Trophoblast cell (in vitro differentiated cells and primary cell): Measurements from ENCODE around the gene KLHDC3.
A peak's percentile ranks its signal among the peaks of the same experiment; 100 is the strongest.

Experiments
- DNase-seq, 2 donors: peaks; one replicate each; pipeline ENCODE4 v3.0.0-alpha.2; 2016
- H2AFZ ChIP-seq: 2 replicates; pipeline ENCODE4 v1.6.1; 2013; ENCODE audit warnings: low read length, moderate library complexity, mild to moderate bottlenecking; ENCODE audit not compliant: insufficient read depth, poor library complexity
- H2AK5ac ChIP-seq: 2 replicates; pipeline ENCODE4 v1.6.1; 2013; ENCODE audit warnings: mild to moderate bottlenecking, low read length
- H2BK120ac ChIP-seq: 2 replicates; pipeline ENCODE4 v1.6.1; 2013; ENCODE audit warnings: low read length, mild to moderate bottlenecking, moderate library complexity; ENCODE audit not compliant: insufficient read depth, poor library complexity
- H2BK12ac ChIP-seq: 2 replicates; pipeline ENCODE4 v1.6.1; 2013; ENCODE audit warnings: mild to moderate bottlenecking, low read length, moderate library complexity
- H2BK5ac ChIP-seq: 2 replicates; pipeline ENCODE4 v1.6.1; 2013; ENCODE audit warnings: low read length, low read depth, moderate library complexity, mild to moderate bottlenecking; ENCODE audit not compliant: poor library complexity
- H3K14ac ChIP-seq: 2 replicates; pipeline ENCODE4 v1.6.1; 2013; ENCODE audit warnings: mild to moderate bottlenecking, low read length
- H3K18ac ChIP-seq: 2 replicates; pipeline ENCODE4 v1.6.1; 2013; ENCODE audit warnings: mild to moderate bottlenecking, low read length
- H3K23ac ChIP-seq: 2 replicates; pipeline ENCODE4 v1.6.1; 2013; ENCODE audit warnings: low read length
- H3K27ac ChIP-seq: 2 replicates; pipeline ENCODE4 v1.5.1; 2013; ENCODE audit warnings: low read depth, mild to moderate bottlenecking, inconsistent platforms, low read length, moderate library complexity
- H3K27me3 ChIP-seq: 2 replicates; pipeline ENCODE4 v1.6.1; 2013; ENCODE audit warnings: inconsistent platforms, mild to moderate bottlenecking, low read length, moderate library complexity; ENCODE audit not compliant: insufficient read depth
- H3K36me3 ChIP-seq, 2 experiments: 1 replicate in 1 of 2; 2 replicates in 1 of 2; pipeline ENCODE4 v1.6.1; 2013; ENCODE audit warnings: low read length in 2 of 2, mild to moderate bottlenecking in 2 of 2, moderate library complexity in 1 of 2; ENCODE audit not compliant: insufficient read depth in 2 of 2, control insufficient read depth in 1 of 2
- H3K4ac ChIP-seq: 2 replicates; pipeline ENCODE4 v1.6.1; 2013; ENCODE audit warnings: low read depth, mild to moderate bottlenecking, low read length, moderate library complexity
- H3K4me1 ChIP-seq, 2 experiments: 1 replicate in 1 of 2; 2 replicates in 1 of 2; pipeline ENCODE4 v1.6.1; 2013; ENCODE audit warnings: low read length in 2 of 2, mild to moderate bottlenecking in 2 of 2, moderate library complexity in 1 of 2; ENCODE audit not compliant: insufficient read depth in 2 of 2, control insufficient read depth in 1 of 2
- H3K4me2 ChIP-seq: 2 replicates; pipeline ENCODE4 v1.6.1; 2013; ENCODE audit warnings: inconsistent platforms, mild to moderate bottlenecking, low read length, moderate library complexity
- H3K4me3 ChIP-seq: 2 replicates; pipeline ENCODE4 v1.5.1; 2013; ENCODE audit warnings: mild to moderate bottlenecking, low read depth, low read length, inconsistent platforms
- H3K79me1 ChIP-seq: one replicate; pipeline ENCODE4 v1.6.1; 2013; ENCODE audit warnings: low read length
- H3K79me2 ChIP-seq: 2 replicates; pipeline ENCODE4 v1.6.1; 2013; ENCODE audit warnings: low read length, mild to moderate bottlenecking; ENCODE audit not compliant: control insufficient read depth, insufficient read depth, poor library complexity
- H3K9ac ChIP-seq: 2 replicates; pipeline ENCODE4 v1.6.1; 2013; ENCODE audit warnings: mild to moderate bottlenecking, low read length
- H3K9me3 ChIP-seq: 2 replicates; pipeline ENCODE4 v1.6.1; 2013; ENCODE audit warnings: low read depth, mild to moderate bottlenecking, control low read depth, inconsistent platforms, low read length; ENCODE audit not compliant: insufficient read depth
- H4K12ac ChIP-seq: 2 replicates; pipeline ENCODE4 v1.6.1; 2013; ENCODE audit warnings: low read depth, mild to moderate bottlenecking, low read length, moderate library complexity
- H4K8ac ChIP-seq: 2 replicates; pipeline ENCODE4 v1.6.1; 2013; ENCODE audit warnings: low read depth, mild to moderate bottlenecking, low read length, moderate library complexity
- H4K91ac ChIP-seq: one replicate; pipeline ENCODE4 v1.6.1; 2013; ENCODE audit warnings: low read depth, mild to moderate bottlenecking, low read length, moderate library complexity
- WGBS: extraction: QIAGEN DNeasy Blood & Tissue Kit; methylation state at CpG from one replicate; pipeline ENCODE4 v1.1.7; 2013; ENCODE audit warnings: missing lambda C conversion rate; ENCODE audit not compliant: insufficient read length, insufficient coverage; ENCODE audit errors: extremely low coverage; 5-methylcytosine and 5-hydroxymethylcytosine counted together

Gene KLHDC3

DNA sequence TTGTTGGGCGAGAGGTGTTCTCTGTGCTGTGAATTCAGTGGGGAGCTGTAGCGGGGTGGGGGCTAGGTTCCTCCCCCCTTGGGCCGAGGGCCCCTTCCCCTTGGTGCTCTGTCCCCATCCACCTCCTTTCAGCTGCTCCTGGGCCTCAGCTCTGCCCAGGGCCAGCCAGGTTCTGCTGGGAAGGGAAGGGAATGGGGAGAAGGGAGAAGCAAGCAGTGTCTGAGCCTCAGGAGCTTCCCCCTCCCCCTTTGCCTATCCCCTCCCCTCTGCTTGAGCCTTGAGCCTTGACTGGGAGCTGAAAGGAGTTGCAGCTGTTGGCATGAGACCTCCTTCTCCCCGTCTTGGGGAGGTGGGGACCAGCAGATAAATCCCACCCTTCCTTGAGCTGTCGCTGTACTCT lies 6.8 kb downstream of the KLHDC3 start:
- DNase-seq, result no peak
- H3K9me3 ChIP-seq, result no peaks in the 10 kb centered on the region
- H2BK5ac ChIP-seq, result no peak overlapping the region
- peaks cover 0 to 10% of the 10 kb centered on the region in 2 experiments for H3K4me1 ChIP-seq
- no peak overlapping the region for H3K14ac ChIP-seq
- no peaks in the 10 kb centered on the region for H3K27me3 ChIP-seq
- H4K8ac ChIP-seq, result peak overlapping the region; percentile 97
- H3K36me3 ChIP-seq, result peaks cover 39 to 53% of the 10 kb centered on the region in 2 experiments
- peak overlapping the region; percentile 97 for H4K91ac ChIP-seq
- no peak overlapping the region for H3K27ac ChIP-seq
- peak overlapping the region; percentile 62 for H3K4me2 ChIP-seq
- H3K9ac ChIP-seq, result no peak overlapping the region
- H3K23ac ChIP-seq, result no peak overlapping the region
- H3K4ac ChIP-seq, result no peak overlapping the region
- H3K18ac ChIP-seq, result no peak overlapping the region
- H2BK120ac ChIP-seq, result no peak overlapping the region
- H2AK5ac ChIP-seq, result no peak overlapping the region
- peaks cover 5% of the 10 kb centered on the region for H3K79me1 ChIP-seq
- no peak overlapping the region for H2BK12ac ChIP-seq
- H3K4me3 ChIP-seq, result no peak overlapping the region
- peak overlapping the region; percentile 89 for H2AFZ ChIP-seq
- peaks cover 7% of the 10 kb centered on the region for H3K79me2 ChIP-seq
- H4K12ac ChIP-seq, result peak overlapping the region; percentile 2
- no CpG with 5 or more reads among the region's 5 CpGs for WGBS

DNA sequence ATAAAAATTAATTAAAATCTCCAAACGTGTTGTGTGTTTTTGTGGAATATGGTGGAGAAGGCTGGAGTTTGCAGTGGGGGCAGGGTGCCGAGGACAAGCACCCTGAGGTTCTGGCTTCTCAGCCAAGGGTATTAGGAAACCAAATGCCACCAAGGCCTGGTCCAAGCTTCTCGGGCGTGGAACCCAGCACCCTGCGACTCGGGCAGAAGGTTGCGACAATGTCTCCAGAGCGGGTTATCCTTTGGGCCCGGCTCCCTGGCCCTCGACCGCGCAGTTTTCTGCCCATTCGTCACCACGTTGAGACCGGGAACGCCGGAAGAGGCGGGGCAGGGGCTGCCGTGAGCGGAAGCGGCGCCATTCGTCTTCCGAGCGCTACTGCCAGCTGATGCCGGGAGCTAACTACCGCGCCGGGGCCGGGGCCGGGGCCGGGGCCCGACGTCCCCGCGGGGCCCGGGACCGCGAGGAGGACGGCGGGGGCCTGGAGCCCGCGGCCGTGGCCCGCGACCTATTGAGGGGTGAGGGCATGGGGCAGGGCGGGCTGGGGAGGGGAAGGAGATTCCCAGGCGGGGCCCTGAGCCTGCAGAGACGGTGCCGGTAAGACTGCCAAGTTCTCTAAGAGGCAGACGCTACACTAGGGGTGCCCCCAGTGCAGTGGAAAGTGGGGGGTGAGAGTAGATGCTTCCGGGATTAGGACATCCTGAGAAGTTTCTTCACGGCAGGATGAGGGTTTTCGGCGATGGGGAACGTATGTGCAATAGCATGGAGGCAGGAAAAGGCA lies 7.4 kb downstream of the KLHDC3 start, which contains the start of gene RRP36:
Gene RRP36 (plus strand): TSS at position 354 of the 778 bp plus-strand sequence. CDS start 32 bp downstream, at position 386.
- H2AFZ ChIP-seq, result peak within 1 kb of the TSS; percentile 89
- peak within 1 kb of the TSS; percentile 98 for H4K12ac ChIP-seq
- no peak within 1 kb of the TSS for H2BK12ac ChIP-seq
- peak within 1 kb of the TSS; percentile 63 for H3K27ac ChIP-seq
- H3K23ac ChIP-seq, result no peak within 1 kb of the TSS
- DNase-seq, result peak; percentile 81 to 84
- peak within 1 kb of the TSS; percentile 99 for H3K14ac ChIP-seq
- peaks cover 5% of the 10 kb centered on the region for H3K79me1 ChIP-seq
- H3K27me3 ChIP-seq, result no peaks in the 10 kb centered on the region
- peak within 1 kb of the TSS; percentile 97 for H4K8ac ChIP-seq
- H3K9ac ChIP-seq, result peak within 1 kb of the TSS; percentile 98
- H3K4ac ChIP-seq, result peak within 1 kb of the TSS; percentile 98
- H2BK5ac ChIP-seq, result peak within 1 kb of the TSS; percentile 94
- H3K4me2 ChIP-seq, result peak within 1 kb of the TSS; percentile 72
- no peaks in the 10 kb centered on the region for H3K9me3 ChIP-seq
- H3K18ac ChIP-seq, result peak within 1 kb of the TSS; percentile 98
- peaks cover 0 to 10% of the 10 kb centered on the region in 2 experiments for H3K4me1 ChIP-seq
- H3K36me3 ChIP-seq, result peaks cover 42 to 60% of the 10 kb centered on the region in 2 experiments
- H2BK120ac ChIP-seq, result peak within 1 kb of the TSS; percentile 82
- peak within 1 kb of the TSS; percentile 95 for H2AK5ac ChIP-seq
- no CpG with 5 or more reads among the region's 56 CpGs for WGBS
- peak within 1 kb of the TSS; percentile 97 for H4K91ac ChIP-seq
- peak within 1 kb of the TSS; percentile 86 for H3K4me3 ChIP-seq
- peaks cover 7% of the 10 kb centered on the region for H3K79me2 ChIP-seq

DNA sequence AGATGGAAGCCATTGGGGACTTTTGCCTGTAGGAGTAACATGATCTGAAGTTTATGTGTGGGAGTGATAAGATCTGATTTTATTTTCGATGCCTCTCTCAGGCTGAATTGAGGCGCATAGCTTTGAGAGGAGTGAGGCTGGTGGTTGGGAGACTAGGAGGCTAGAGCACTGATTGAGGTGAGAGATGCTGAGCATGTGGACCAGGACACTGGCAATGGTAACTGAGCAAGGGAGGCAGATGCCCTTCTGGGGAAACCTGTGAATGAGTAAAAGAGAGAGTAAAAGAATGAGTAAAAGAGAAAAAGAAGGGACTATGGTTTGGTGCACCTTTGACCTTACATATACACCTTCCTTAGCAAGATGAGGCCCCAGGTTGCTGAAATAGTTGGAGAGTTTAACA lies 10.4 kb downstream of the KLHDC3 start:
- Histone ChIP-seq H4K12ac (no peak overlapping the region), H3K27me3 (no peaks in the 10 kb centered on the region), H3K79me2 (peaks cover 7% of the 10 kb centered on the region), H2BK5ac (no peak overlapping the region), H3K4me3 (no peak overlapping the region), H4K8ac (no peak overlapping the region), H3K9me3 (peaks cover 2% of the 10 kb centered on the region), H2AK5ac (no peak overlapping the region), H3K27ac (no peak overlapping the region), H3K23ac (no peak overlapping the region), H2BK120ac (no peak overlapping the region), H3K9ac (no peak overlapping the region), H3K4ac (no peak overlapping the region), H3K18ac (no peak overlapping the region), H3K4me1 (peaks cover 0 to 10% of the 10 kb centered on the region in 2 experiments), H3K14ac (no peak overlapping the region), H2BK12ac (no peak overlapping the region), H3K36me3 (peaks cover 51 to 68% of the 10 kb centered on the region in 2 experiments), H3K4me2 (no peak overlapping the region), H2AFZ (no peak overlapping the region), H4K91ac (no peak overlapping the region), H3K79me1 (peaks cover 5% of the 10 kb centered on the region)
- no CpG with 5 or more reads among the region's 2 CpGs for WGBS
- DNase-seq, result no peak

DNA sequence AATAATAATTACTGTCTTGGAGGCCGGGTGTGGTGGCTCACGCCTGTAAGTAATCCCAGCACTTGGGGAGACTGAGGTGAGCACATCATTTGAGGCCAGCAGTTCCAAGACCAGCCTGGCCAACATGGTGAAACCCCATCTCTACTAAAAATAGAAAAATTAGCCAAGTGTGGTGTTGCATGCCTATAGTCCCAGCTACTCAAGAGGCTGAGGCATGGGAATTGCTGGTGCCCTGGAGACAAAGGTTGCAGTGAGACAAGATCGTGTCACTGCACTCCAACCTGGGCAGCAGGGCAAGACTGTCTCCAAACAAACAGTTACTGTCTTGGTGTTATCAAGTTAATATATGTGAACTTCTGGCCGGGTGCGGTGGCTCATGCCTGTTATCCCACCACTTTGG lies 12.3 kb downstream of the KLHDC3 start:
- peaks cover 3% of the 10 kb centered on the region for H3K79me1 ChIP-seq
- DNase-seq, result no peak
- peaks cover 0 to 3% of the 10 kb centered on the region in 2 experiments for H3K4me1 ChIP-seq
- no peak overlapping the region for H3K4ac ChIP-seq
- WGBS, result no CpG with 5 or more reads among the region's 5 CpGs
- no peak overlapping the region for H3K27ac ChIP-seq
- H3K4me2 ChIP-seq, result no peak overlapping the region
- H4K12ac ChIP-seq, result no peak overlapping the region
- no peaks in the 10 kb centered on the region for H3K27me3 ChIP-seq
- no peak overlapping the region for H4K91ac ChIP-seq
- H4K8ac ChIP-seq, result no peak overlapping the region
- H3K36me3 ChIP-seq, result peaks cover 59 to 67% of the 10 kb centered on the region in 2 experiments
- no peak overlapping the region for H3K18ac ChIP-seq
- no peak overlapping the region for H2BK120ac ChIP-seq
- no peak overlapping the region for H2AK5ac ChIP-seq
- H3K4me3 ChIP-seq, result no peak overlapping the region
- no peak overlapping the region for H3K9ac ChIP-seq
- H2AFZ ChIP-seq, result no peak overlapping the region
- H3K79me2 ChIP-seq, result peaks cover 6% of the 10 kb centered on the region
- peaks cover 2% of the 10 kb centered on the region for H3K9me3 ChIP-seq
- no peak overlapping the region for H2BK12ac ChIP-seq
- H2BK5ac ChIP-seq, result no peak overlapping the region
- no peak overlapping the region for H3K23ac ChIP-seq
- no peak overlapping the region for H3K14ac ChIP-seq
